ENCODE results near the gene SPANXA1. TPM values are rescaled to one million over a fixed set of nuclear protein-coding genes. Genes with fewer than 3 reads are reported as not detected.
A peak's percentile ranks its signal among the peaks of the same experiment; 100 is the strongest.
"Not testable (repeated sequence)": the region's sequence is repeated elsewhere in the genome, so short reads cannot be mapped to it uniquely, and the experiment has no call there.

Gene SPANXA1, protein sequence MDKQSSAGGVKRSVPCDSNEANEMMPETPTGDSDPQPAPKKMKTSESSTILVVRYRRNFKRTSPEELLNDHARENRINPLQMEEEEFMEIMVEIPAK
- not detected for polyA plus RNA-seq

DNA sequence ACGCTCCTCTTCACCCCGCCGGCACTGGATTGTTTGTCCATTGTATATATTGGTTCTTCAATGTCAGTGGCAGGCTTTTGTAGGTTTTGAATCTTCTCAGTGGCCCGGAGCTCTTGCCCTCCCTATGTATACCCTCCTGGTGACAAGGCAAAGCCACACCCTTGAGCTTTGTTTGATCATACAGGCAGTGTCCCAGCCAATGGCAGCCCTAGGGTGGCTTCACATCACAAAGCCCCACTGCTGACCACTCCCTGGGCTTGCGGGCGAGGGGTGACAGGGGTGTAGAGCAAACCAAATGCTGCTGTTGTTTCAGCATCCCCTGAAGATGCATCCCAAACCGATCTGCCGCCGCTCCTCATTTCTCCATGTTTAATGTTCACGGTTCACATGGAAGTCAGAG lies at the start of gene SPANXA1:
Gene SPANXA1, minus strand, starts transcription at position 101 of the 400 bp plus-strand sequence. Its CDS starts 60 bp downstream, at position 41.
- H3K9me3 Mint-ChIP-seq, H3K4me1 Mint-ChIP-seq, H3K27me3 Mint-ChIP-seq, H3K4me3 Mint-ChIP-seq, H3K36me3 Mint-ChIP-seq: not testable (repeated sequence)
- H3K27ac Mint-ChIP-seq, result peak within 1 kb of the TSS in 1 of 3 donors; percentile 54

DNA sequence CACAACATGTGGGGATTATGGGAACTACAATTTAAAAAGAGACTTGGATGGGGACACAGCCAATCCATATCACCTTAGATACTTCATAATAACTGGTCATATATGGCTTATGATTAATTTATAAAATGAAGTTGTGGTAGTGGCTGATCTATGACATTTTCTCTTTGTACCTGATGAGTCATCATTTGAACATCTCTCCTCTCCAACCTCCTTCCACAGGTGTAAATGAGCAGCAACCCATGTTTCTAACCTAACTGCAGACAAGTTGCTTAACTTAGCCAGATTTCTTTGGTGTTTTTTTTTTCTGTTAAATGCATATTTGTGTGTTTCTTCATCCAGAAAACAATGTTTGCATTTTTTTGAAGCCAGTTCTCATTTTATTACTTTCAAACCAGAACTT lies 47.6 kb upstream of the SPANXA1 start:
- Mint-ChIP-seq H3K36me3 (no peaks in the 10 kb centered on the region), H3K9me3 (peaks cover 4 to 20% (median 10%) of the 10 kb centered on the region in 3 donors), H3K4me1 (no peaks in the 10 kb centered on the region), H3K4me3 (no peak overlapping the region), H3K27me3 (no peaks in the 10 kb centered on the region), H3K27ac (no peak overlapping the region)

DNA sequence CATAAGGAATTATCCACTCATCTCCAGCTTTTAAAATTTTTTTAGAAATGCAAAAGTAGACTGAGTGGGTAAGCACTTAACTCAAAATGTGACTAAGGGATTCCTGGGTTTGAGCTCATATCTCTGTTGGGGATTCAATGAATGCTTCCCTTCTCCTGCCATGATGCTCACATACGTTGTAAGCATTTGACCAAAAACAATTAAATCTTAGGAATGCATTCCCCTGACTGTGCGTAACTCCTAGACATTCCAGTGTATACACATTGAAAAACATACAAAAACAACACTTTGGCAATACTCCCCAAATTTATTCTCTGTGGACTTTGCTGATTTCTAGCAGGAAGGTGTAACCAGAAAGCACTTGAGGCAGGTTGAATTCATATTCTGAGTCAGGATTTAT lies 34.8 kb upstream of the SPANXA1 start:
- Mint-ChIP-seq H3K27me3 (no peaks in the 10 kb centered on the region), H3K36me3 (no peaks in the 10 kb centered on the region), H3K4me1 (no peaks in the 10 kb centered on the region), H3K4me3 (no peak overlapping the region), H3K27ac (no peak overlapping the region), H3K9me3 (peaks cover 0 to 3% (median 2%) of the 10 kb centered on the region in 3 donors)

GRCh38 chrX:141609111-141609510 lies 24.6 kb upstream of the SPANXA1 start:
- no peaks in the 10 kb centered on the region for H3K9me3 Mint-ChIP-seq
- H3K4me1 Mint-ChIP-seq, result no peaks in the 10 kb centered on the region
- H3K27ac Mint-ChIP-seq, result no peak overlapping the region
- no peaks in the 10 kb centered on the region for H3K36me3 Mint-ChIP-seq
- H3K4me3 Mint-ChIP-seq, result no peak overlapping the region
- H3K27me3 Mint-ChIP-seq, result no peaks in the 10 kb centered on the region

- not testable (repeated sequence) for H3K27ac Mint-ChIP-seq, H3K9me3 Mint-ChIP-seq, H3K4me3 Mint-ChIP-seq, H3K36me3 Mint-ChIP-seq, H3K27me3 Mint-ChIP-seq, H3K4me1 Mint-ChIP-seq
Measured at GRCh38 chrX:141589408-141589807, 4.9 kb upstream of the SPANXA1 start, which contains the start of gene SPANXA2. TSS of gene SPANXA2 (plus strand) at chrX:141589708. CDS start at chrX:141589768, 60 bp downstream.

DNA sequence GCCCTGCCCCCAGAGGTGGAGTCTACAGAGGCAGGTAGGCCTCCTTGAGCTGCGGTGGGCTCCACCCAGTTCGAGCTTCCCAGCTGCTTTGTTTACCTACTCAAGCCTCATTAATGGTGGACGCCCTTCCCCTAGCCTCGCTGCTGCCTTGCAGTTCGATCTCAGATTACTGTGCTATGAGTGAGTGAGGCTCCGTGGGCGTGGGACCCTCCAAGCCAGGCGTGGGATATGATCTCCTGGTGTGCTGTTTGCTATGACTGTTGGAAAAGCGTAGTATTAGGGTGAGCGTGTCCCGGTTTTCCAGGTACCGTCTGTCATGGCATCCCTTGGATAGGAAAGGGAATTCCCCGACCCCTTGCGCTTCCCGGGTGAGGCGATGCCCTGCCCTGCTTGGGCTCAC lies 42.0 kb downstream of the SPANXA1 start:
- H3K36me3 Mint-ChIP-seq, H3K4me1 Mint-ChIP-seq, H3K4me3 Mint-ChIP-seq, H3K27ac Mint-ChIP-seq, H3K27me3 Mint-ChIP-seq, H3K9me3 Mint-ChIP-seq: not testable (repeated sequence)

Other genes with a start within 250 kb of the SPANXA1 start
- not detected for gene SPANXA2, start 5.0 kb upstream of the SPANXA1 start, polyA plus RNA-seq
- gene SPANXD, start 114.0 kb upstream of the SPANXA1 start, polyA plus RNA-seq, result not detected

All from IgD-negative memory B cell (primary cell).